K562 (cell line): ENCODE results near the gene SOAT2. TPM values are rescaled to one million over a fixed set of nuclear protein-coding genes. Genes with fewer than 3 reads are reported as not detected.
A peak's percentile ranks its signal among the peaks of the same experiment; 100 is the strongest.

Source experiments
- CBFA2T2 ChIP-seq: fragments of 450-650 bp; conservative IDR thresholded peaks from 2 replicates; pipeline ENCODE4 v1.6.1; 2017; ENCODE audit warnings: mild to moderate bottlenecking
- CTBP1 ChIP-seq: fragments of 450-650 bp; IDR thresholded peaks from 2 replicates; pipeline ENCODE4 v1.6.1; 2016; ENCODE audit warnings: borderline replicate concordance
- ESRRB ChIP-seq: fragments of 250-450 bp; sonication (Bioruptor Pico); IDR thresholded peaks from 2 replicates; pipeline ENCODE4 v1.5.0; 2020; ENCODE audit warnings: mild to moderate bottlenecking, moderate library complexity, borderline replicate concordance
- NCOR1 ChIP-seq: fragments of 450-650 bp; IDR thresholded peaks from 2 replicates; pipeline ENCODE4 v1.6.1; 2016; ENCODE audit warnings: mild to moderate bottlenecking, moderate library complexity
- PHB ChIP-seq: fragments of 250-450 bp; sonication (Bioruptor Pico); IDR thresholded peaks from 2 replicates; pipeline ENCODE4 v1.5.0; 2021
- TEAD4 ChIP-seq, 2 experiments: sonication (generic) in 1 of 2; formaldehyde crosslinking in 1 of 2; IDR thresholded peaks; 2 replicates each; pipeline versions ENCODE4 v1.6.1 to v1.8.0; 2012 to 2022; ENCODE audit warnings: borderline replicate concordance in 1 of 2, inconsistent platforms in 1 of 2, low read length in 1 of 2, mild to moderate bottlenecking in 1 of 2, missing genetic modification reagents in 1 of 2
- XRCC3 ChIP-seq: fragments of 450-650 bp; IDR thresholded peaks from 2 replicates; pipeline ENCODE4 v1.6.1; 2017; ENCODE audit warnings: mild to moderate bottlenecking, moderate library complexity
- ZBED1 ChIP-seq: IDR thresholded peaks from 2 replicates; pipeline ENCODE4 v1.6.1; 2014
- ZNF717 ChIP-seq: fragments of 250-450 bp; sonication (Bioruptor Pico); IDR thresholded peaks from 2 replicates; pipeline ENCODE4 v1.5.0; 2021
- polyA plus RNA-seq, 8 experiments: library from polyadenylated mRNA; depleted of rRNA in 4 of 8; stranded (reverse) in 5 of 8; unstranded in 3 of 8; fragments of >200 nt; fragmentation: Nextera tagmentation in 2 of 8; fragmentation: Illumina TruSeq in 1 of 8; extraction: Ambion mirVana in 2 of 8; extraction: Trizol in 1 of 8; gene quantifications; 2 replicates each; pipeline versions ENCODE4 v1.2.1 to v1.2.3, GENCODE V29; 2011 to 2014; ENCODE audit warnings: inconsistent platforms in 1 of 8, missing spikeins in 1 of 8
- total RNA-seq, 7 experiments: library from RNA; depleted of rRNA in 6 of 7; stranded (reverse); fragments of >200 nt in 6 of 7; fragmentation: Illumina TruSeq in 2 of 7; extraction: Trizol in 2 of 7; gene quantifications; 2 replicates each; pipeline versions ENCODE4 v1.2.1 to v1.2.3, GENCODE V29; 2011 to 2021; ENCODE audit warnings: low replicate concordance in 1 of 7
- TF ChIP-seq, protein P1 (sequence below), 2 experiments: fragments of 450-650 bp in 1 of 2; sonication (generic) in 1 of 2; formaldehyde crosslinking in 1 of 2; IDR thresholded peaks; 2 replicates each; pipeline versions ENCODE4 v1.7.1 to v1.9.0; 2016 to 2022; ENCODE audit warnings: inconsistent platforms in 1 of 2, mild to moderate bottlenecking in 1 of 2, missing genetic modification reagents in 1 of 2
- TF ChIP-seq, protein P2 (sequence below): sonication (generic); formaldehyde crosslinking; IDR thresholded peaks from 2 replicates; pipeline ENCODE4 v1.8.0; 2022; ENCODE audit warnings: mild to moderate bottlenecking, missing genetic modification reagents
- TF ChIP-seq, protein P3 (sequence below): fragments of 450-650 bp; IDR thresholded peaks from 2 replicates; pipeline ENCODE4 v1.6.1; 2016; ENCODE audit warnings: missing biosample characterization, missing genetic modification characterization

Gene SOAT2
- total and polyA plus RNA-seq, 9 of the 15 experiments (the other 6 are each of a cell fraction or from before 2014, with no cell fraction given): 0.04 TPM; not detected in 8

DNA sequence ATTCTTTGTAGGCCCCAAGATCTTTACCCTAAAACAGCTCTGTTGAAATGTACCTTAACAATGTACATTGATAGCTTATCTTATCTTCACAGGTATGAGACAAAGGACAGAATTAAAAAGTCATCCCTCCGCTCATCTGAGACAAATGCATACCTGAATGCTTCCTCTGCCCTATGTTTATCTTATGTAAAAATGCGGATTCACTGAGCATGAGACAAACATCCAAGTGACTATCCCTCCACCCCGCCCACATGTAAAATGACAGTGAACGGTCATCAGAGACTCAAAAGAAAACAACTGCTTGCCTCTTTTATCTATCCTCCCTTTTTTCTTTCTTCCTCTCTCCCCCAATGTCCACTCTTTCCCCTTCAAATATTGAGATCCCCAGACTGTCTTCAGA lies 40.1 kb downstream of the SOAT2 start (continued):
- TF ChIP-seq, protein P1, sequence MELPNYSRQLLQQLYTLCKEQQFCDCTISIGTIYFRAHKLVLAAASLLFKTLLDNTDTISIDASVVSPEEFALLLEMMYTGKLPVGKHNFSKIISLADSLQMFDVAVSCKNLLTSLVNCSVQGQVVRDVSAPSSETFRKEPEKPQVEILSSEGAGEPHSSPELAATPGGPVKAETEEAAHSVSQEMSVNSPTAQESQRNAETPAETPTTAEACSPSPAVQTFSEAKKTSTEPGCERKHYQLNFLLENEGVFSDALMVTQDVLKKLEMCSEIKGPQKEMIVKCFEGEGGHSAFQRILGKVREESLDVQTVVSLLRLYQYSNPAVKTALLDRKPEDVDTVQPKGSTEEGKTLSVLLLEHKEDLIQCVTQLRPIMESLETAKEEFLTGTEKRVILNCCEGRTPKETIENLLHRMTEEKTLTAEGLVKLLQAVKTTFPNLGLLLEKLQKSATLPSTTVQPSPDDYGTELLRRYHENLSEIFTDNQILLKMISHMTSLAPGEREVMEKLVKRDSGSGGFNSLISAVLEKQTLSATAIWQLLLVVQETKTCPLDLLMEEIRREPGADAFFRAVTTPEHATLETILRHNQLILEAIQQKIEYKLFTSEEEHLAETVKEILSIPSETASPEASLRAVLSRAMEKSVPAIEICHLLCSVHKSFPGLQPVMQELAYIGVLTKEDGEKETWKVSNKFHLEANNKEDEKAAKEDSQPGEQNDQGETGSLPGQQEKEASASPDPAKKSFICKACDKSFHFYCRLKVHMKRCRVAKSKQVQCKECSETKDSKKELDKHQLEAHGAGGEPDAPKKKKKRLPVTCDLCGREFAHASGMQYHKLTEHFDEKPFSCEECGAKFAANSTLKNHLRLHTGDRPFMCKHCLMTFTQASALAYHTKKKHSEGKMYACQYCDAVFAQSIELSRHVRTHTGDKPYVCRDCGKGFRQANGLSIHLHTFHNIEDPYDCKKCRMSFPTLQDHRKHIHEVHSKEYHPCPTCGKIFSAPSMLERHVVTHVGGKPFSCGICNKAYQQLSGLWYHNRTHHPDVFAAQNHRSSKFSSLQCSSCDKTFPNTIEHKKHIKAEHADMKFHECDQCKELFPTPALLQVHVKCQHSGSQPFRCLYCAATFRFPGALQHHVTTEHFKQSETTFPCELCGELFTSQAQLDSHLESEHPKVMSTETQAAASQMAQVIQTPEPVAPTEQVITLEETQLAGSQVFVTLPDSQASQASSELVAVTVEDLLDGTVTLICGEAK (IDR thresholded peaks at IDR 0.05): no peak
- TF ChIP-seq, protein P1 (CRISPR knock-in tag; IDR thresholded peaks at IDR 0.05): no peak
- TF ChIP-seq ZNF717 (CRISPR knock-in tag): no peak
- TF ChIP-seq XRCC3: no peak
- no peak for TF ChIP-seq PHB (CRISPR knock-in tag)
- peak; percentile 50; the same call in 1 of the 2 replicates for TF ChIP-seq CTBP1
- TF ChIP-seq NCOR1: no peak
- TF ChIP-seq, protein P2, sequence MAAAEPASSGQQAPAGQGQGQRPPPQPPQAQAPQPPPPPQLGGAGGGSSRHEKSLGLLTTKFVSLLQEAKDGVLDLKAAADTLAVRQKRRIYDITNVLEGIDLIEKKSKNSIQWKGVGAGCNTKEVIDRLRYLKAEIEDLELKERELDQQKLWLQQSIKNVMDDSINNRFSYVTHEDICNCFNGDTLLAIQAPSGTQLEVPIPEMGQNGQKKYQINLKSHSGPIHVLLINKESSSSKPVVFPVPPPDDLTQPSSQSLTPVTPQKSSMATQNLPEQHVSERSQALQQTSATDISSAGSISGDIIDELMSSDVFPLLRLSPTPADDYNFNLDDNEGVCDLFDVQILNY (CRISPR knock-in tag): no peak
- no peak for TF ChIP-seq ZBED1
- no peak for TF ChIP-seq ESRRB (CRISPR knock-in tag)
- TF ChIP-seq, protein P3, sequence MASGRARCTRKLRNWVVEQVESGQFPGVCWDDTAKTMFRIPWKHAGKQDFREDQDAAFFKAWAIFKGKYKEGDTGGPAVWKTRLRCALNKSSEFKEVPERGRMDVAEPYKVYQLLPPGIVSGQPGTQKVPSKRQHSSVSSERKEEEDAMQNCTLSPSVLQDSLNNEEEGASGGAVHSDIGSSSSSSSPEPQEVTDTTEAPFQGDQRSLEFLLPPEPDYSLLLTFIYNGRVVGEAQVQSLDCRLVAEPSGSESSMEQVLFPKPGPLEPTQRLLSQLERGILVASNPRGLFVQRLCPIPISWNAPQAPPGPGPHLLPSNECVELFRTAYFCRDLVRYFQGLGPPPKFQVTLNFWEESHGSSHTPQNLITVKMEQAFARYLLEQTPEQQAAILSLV (tag): no peak
- TF ChIP-seq CBFA2T2: 0 out of 2 replicates have a peak, but pooled peaks have one; percentile 28
- peak; percentile 38; the same call in 1 of the 2 replicates for TF ChIP-seq TEAD4 (IDR thresholded peaks at IDR 0.05; ENCODE audit: low read length)
- TF ChIP-seq TEAD4 (CRISPR knock-in tag; IDR thresholded peaks at IDR 0.05; ENCODE audit: borderline replicate concordance): no peak
